ENCODE measurements around the gene RANBP17. TPM values are rescaled to one million over a fixed set of nuclear protein-coding genes. Genes with fewer than 3 reads are reported as not detected.

Gene RANBP17
- total and polyA plus RNA-seq, 12 donors, result 0.55 to 12.9 (median 5.9) TPM

GRCh38 chr5:170903075-170903474, 41.3 kb downstream of the RANBP17 start:
- intact Hi-C loops (cut with DNase I), result no loop called here
- ATAC-seq (no peak), DNase-seq (no peak)
- H3K4me1 ChIP-seq, result no peaks in the 10 kb centered on the region
- H3K4me3 ChIP-seq, result no peak overlapping the region
- WGBS, 2 donors, result 93 to 95% methylated on average over 8 of the region's 8 CpGs
- no peak overlapping the region for H3K27ac ChIP-seq
- no peak for TF ChIP-seq CTCF (IDR thresholded peaks at IDR 0.05)
- no peaks in the 10 kb centered on the region for H3K27me3 ChIP-seq
- H3K36me3 ChIP-seq, result no peaks in the 10 kb centered on the region
- H3K9me3 ChIP-seq, result peaks cover 0 to 13% (median 0%) of the 10 kb centered on the region in 11 donors

DNA sequence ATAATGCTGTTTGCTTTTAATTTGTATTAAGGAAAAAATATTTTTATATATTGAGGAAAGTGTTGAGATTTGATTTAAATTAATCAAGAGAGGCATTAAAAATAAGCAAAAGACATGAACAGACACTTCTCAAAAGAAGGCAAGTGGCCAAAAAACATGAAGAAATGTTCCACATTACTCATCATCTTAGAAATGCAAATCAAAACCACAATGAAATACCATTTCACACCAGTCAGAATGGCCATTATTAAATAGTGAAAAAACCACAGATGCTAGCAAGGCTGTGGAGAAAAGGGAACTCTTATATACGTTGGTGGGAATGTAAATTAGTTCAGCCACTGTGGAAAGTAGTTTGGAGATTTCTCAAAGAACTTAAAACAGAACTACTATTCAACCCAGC, 45.9 kb downstream of the RANBP17 start:
- intact Hi-C loops (cut with DNase I), result no loop called here
- 86 to 90% methylated on average over 1 of the region's 1 CpG for WGBS, 2 donors
- H3K36me3 ChIP-seq, result peaks cover 0 to 22% (median 0%) of the 10 kb centered on the region in 9 donors
- DNase-seq (no peak), ATAC-seq (no peak)
- no peaks in the 10 kb centered on the region for H3K4me1 ChIP-seq
- no peak for TF ChIP-seq CTCF (IDR thresholded peaks at IDR 0.05)
- H3K9me3 ChIP-seq, result no peaks in the 10 kb centered on the region
- H3K4me3 ChIP-seq, result no peak overlapping the region
- no peaks in the 10 kb centered on the region for H3K27me3 ChIP-seq
- no peak overlapping the region for H3K27ac ChIP-seq

DNA sequence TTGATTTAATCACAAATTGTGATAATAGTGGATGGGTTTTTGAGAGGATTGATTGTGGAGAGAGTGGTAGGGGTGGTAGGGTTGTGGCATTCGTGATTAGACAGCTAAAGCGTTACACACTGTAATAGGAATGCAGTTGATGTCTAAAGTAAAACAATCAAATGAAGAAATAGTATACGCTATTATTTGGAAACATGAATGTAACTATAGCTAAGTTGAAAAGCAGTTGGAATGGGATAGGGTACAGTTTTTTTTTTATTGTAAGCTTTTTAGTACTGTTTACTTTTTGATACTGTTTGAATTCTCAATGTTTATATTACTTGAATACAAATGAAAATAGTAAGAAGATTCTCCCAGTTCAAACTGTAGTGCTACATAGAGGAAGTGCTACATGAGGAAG, 51.8 kb downstream of the RANBP17 start:
- ATAC-seq (no peak), DNase-seq (no peak)
- Histone ChIP-seq H3K27ac (no peak overlapping the region), H3K27me3 (no peaks in the 10 kb centered on the region), H3K9me3 (no peaks in the 10 kb centered on the region), H3K4me1 (no peaks in the 10 kb centered on the region), H3K4me3 (no peak overlapping the region), H3K36me3 (peaks cover 0 to 22% (median 0%) of the 10 kb centered on the region in 9 donors)
- 89 to 94% methylated on average over 3 of the region's 3 CpGs for WGBS, 2 donors
- TF ChIP-seq CTCF (IDR thresholded peaks at IDR 0.05), result no peak
- intact Hi-C loops (cut with DNase I), result no loop called here

- DNase-seq (no peak), ATAC-seq (no peak)
- no peaks in the 10 kb centered on the region for H3K27me3 ChIP-seq
- intact Hi-C loops (cut with DNase I), result no loop called here
- H3K4me3 ChIP-seq, result no peak overlapping the region
- peaks cover 0 to 7% (median 0%) of the 10 kb centered on the region in 11 donors for H3K9me3 ChIP-seq
- H3K27ac ChIP-seq, result no peak overlapping the region
- H3K36me3 ChIP-seq, result no peaks in the 10 kb centered on the region
- H3K4me1 ChIP-seq, result no peaks in the 10 kb centered on the region
- TF ChIP-seq CTCF (IDR thresholded peaks at IDR 0.05), result peak in 3 of 9 donors; percentile 13 to 15 (median 13)
Observed at GRCh38 chr5:170917113-170917512, 55.3 kb downstream of the RANBP17 start.
